ENCODE data around the gene NGF. TPM values are rescaled to one million over a fixed set of nuclear protein-coding genes. Genes with fewer than 3 reads are reported as not detected.

Gene NGF
- total and polyA plus RNA-seq, 2 of the 8 experiments (the other 6 are each of a cell fraction or from before 2014, with no cell fraction given), result 1.6 TPM; not detected in 1

DNA sequence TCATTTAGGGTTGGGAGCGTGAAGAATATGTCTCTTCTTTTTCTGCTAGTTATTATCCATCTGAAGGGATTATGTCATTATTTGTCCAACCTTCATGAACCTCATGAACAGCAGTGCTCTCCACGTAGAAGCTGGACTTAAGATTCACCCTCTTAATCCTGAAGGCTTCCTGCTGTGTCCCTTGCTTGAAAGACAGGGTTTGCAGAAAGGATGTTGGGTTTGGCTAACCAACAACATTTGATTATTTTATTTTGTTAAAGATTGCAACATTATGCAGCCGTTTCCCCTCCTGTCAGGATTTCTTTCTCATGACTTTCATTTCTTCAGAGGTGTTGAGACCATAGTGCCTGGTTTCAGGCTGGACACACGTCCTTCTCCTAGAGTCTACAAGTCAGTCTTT lies 75.2 kb downstream of the NGF start:
- Histone ChIP-seq H3K79me2 (ENCODE audit: control insufficient read depth in 1 of 2, insufficient read depth in 2 of 2, low read length in 2 of 2) (no peaks in the 10 kb centered on the region), H4K8ac (ENCODE audit: extremely low read depth, insufficient read depth, low read length) (no peak overlapping the region), H3K4me2 (ENCODE audit: insufficient read depth in 1 of 2, low read depth in 2 of 2, low read length in 2 of 2) (no peak overlapping the region), H4K5ac (ENCODE audit: insufficient read length, low read depth, low read length) (no peak overlapping the region), H3K9ac (replicated peaks in 1 of 4; ENCODE audit: extremely low read depth in 1 of 4, low read depth in 3 of 4, low read length in 3 of 4) (no peak overlapping the region), H3K4ac (replicated peaks; ENCODE audit: insufficient read length, low read depth, low read length) (no peak overlapping the region), H3K14ac (ENCODE audit: insufficient read length) (no peak overlapping the region), H3K23ac (ENCODE audit: insufficient read length) (no peak overlapping the region), H3K4me3 (ENCODE audit: extremely low read depth in 1 of 4, insufficient read depth in 2 of 4, low read depth in 3 of 4, low read length in 4 of 4) (no peak overlapping the region), H3K4me1 (replicated peaks in 1 of 4; ENCODE audit: control insufficient read depth in 3 of 4, insufficient read depth in 4 of 4, low read length in 3 of 4) (no peaks in the 10 kb centered on the region), H3K36me3 (ENCODE audit: control insufficient read depth in 2 of 4, insufficient read depth in 4 of 4, low read length in 3 of 4) (no peaks in the 10 kb centered on the region), H2BK5ac (ENCODE audit: low read depth, low read length) (no peak overlapping the region), H3K18ac (ENCODE audit: extremely low read depth, low read length) (no peak overlapping the region), H4K91ac (replicated peaks; ENCODE audit: insufficient read length, low read length) (no peak overlapping the region), H3K56ac (replicated peaks; ENCODE audit: insufficient read length, low read depth, low read length) (no peak overlapping the region), H2BK20ac (ENCODE audit: low read length) (no peak overlapping the region), H3K27me3 (replicated peaks in 1 of 4; ENCODE audit: control insufficient read depth in 3 of 4, extremely low read depth in 1 of 4, insufficient read depth in 3 of 4, low read length in 3 of 4) (no peaks in the 10 kb centered on the region), H2BK120ac (replicated peaks; ENCODE audit: low read depth, low read length) (no peak overlapping the region), H2AK5ac (ENCODE audit: low read depth, low read length) (no peak overlapping the region), H3K23me2 (ENCODE audit: low read depth, low read length) (no peaks in the 10 kb centered on the region), H2BK12ac (ENCODE audit: low read depth, low read length) (no peak overlapping the region), H3K27ac (ENCODE audit: low read depth, low read length) (no peak overlapping the region), H3K79me1 (ENCODE audit: low read depth, low read length) (no peaks in the 10 kb centered on the region), H2AFZ (ENCODE audit: low read length) (no peak overlapping the region), H2BK15ac (ENCODE audit: low read length) (no peak overlapping the region), H3K9me3 (ENCODE audit: insufficient read depth in 2 of 2, low read depth in 1 of 2, low read length in 1 of 2) (peaks cover 10 to 11% of the 10 kb centered on the region in 2 experiments), H4K20me1 (replicated peaks in 1 of 2; ENCODE audit: control insufficient read depth in 1 of 2, insufficient read depth in 2 of 2, low read length in 2 of 2) (no peaks in the 10 kb centered on the region)
- DNase-seq (ENCODE audit: low read depth in 1 of 2, low spot score in 2 of 2), result no peak
- WGBS, 2 experiments (ENCODE audit: extremely low coverage in 1 of 2, insufficient coverage in 1 of 2, insufficient read length in 1 of 2, insufficient replicate concordance in 2 of 2, low coverage in 1 of 2, low lambda C conversion rate in 2 of 2, missing lambda C conversion rate in 1 of 2), result 84% methylated on average over 4 of the region's 4 CpGs; no CpG with 5 or more reads in 1 of the 2 experiments
- ChIA-PET CTCF (ENCODE audit: partially characterized antibody) (interaction anchor here (5.2 kb wide), 1 partner anchor 13 kb away, joined by 28 read pairs; no protein-coding TSS in a partner anchor), POLR2A (ENCODE audit: partially characterized antibody) (no interaction called here)
- no peak for FAIRE-seq
- no peak for TF ChIP-seq FOSL1 (IDR thresholded peaks at IDR 0.05; ENCODE audit: insufficient read depth, low read depth, low read length)

Data from H1 (cell line).